Measurements from ENCODE around the gene PYCR2.

Gene PYCR2

GRCh38 chr1:225917536-225917935 lies 6.5 kb downstream of the PYCR2 start:
- no peak for DNase-seq

- DNase-seq: no peak
Measured at GRCh38 chr1:225917101-225917500, 6.9 kb downstream of the PYCR2 start.

GRCh38 chr1:225915538-225915991 lies 8.5 kb downstream of the PYCR2 start:
- no peak for DNase-seq

GRCh38 chr1:225914947-225915346 lies 9.1 kb downstream of the PYCR2 start:
- no peak for DNase-seq

- DNase-seq: no peak
Measured at GRCh38 chr1:225914391-225914790, 9.7 kb downstream of the PYCR2 start.

- DNase-seq: peak; percentile 59
Measured at GRCh38 chr1:225911191-225912130, 12.6 kb downstream of the PYCR2 start.

- no peak for DNase-seq
Measured at GRCh38 chr1:225909477-225909876, 14.6 kb downstream of the PYCR2 start.

GRCh38 chr1:225908773-225909172 lies 15.3 kb downstream of the PYCR2 start:
- DNase-seq: no peak

GRCh38 chr1:225908013-225908640 lies 15.9 kb downstream of the PYCR2 start:
- DNase-seq: no peak

- DNase-seq: no peak
Measured at GRCh38 chr1:225907341-225907740, 16.7 kb downstream of the PYCR2 start.

- DNase-seq: no peak
Measured at GRCh38 chr1:225906467-225906866, 17.6 kb downstream of the PYCR2 start.

- DNase-seq: no peak
Measured at GRCh38 chr1:225903623-225904022, 20.4 kb downstream of the PYCR2 start.

GRCh38 chr1:225899044-225899925 lies 24.8 kb downstream of the PYCR2 start:
- DNase-seq: no peak

GRCh38 chr1:225897595-225898514 lies 26.2 kb downstream of the PYCR2 start:
- no peak for DNase-seq

GRCh38 chr1:225896937-225897549 lies 27.0 kb downstream of the PYCR2 start:
- peak; percentile 51 for DNase-seq

- no peak for DNase-seq
Measured at GRCh38 chr1:225896494-225896893, 27.6 kb downstream of the PYCR2 start.

- DNase-seq: no peak
Measured at GRCh38 chr1:225892307-225892706, 31.7 kb downstream of the PYCR2 start.

- no peak for DNase-seq
Measured at GRCh38 chr1:225891229-225891972, 32.6 kb downstream of the PYCR2 start.

GRCh38 chr1:225890346-225891228 lies 33.5 kb downstream of the PYCR2 start:
- DNase-seq: no peak

- no peak for DNase-seq
Measured at GRCh38 chr1:225889743-225890142, 34.3 kb downstream of the PYCR2 start.
